Naive thymus-derived CD8-positive, alpha-beta T cell (primary cell): ENCODE measurements around the gene PARP4. TPM values are rescaled to one million over a fixed set of nuclear protein-coding genes. Genes with fewer than 3 reads are reported as not detected.
"Not testable (repeated sequence)": the region's sequence is repeated elsewhere in the genome, so short reads cannot be mapped to it uniquely, and the experiment has no call there.

Experiments
- ATAC-seq, 2 donors: fragments of 150-1000 bp; cut with Tn5 transposase in 1 of 2; sonication (Bioruptor Pico), chemical (Tn5 transposase) in 1 of 2; 1 replicate in 1 of 2; 2 replicates in 1 of 2; pipeline ENCODE4 v1.10.0; 2021; ENCODE audit warnings: mild to moderate bottlenecking in 2 of 2, moderate library complexity in 2 of 2
- POLR2A ChIA-PET: fragments of 350-600 bp; sonication (Branson Sonifier 250); formaldehyde crosslinking; loops from one replicate; lab custom pipeline; 2021; ENCODE audit warnings: antibody characterized with exemption; lab: Charles Lee
- DNase-seq, 10 donors: peaks; one replicate each; pipeline versions ENCODE4 v3.0.0 to v3.0.0-alpha.2; 2020 to 2022
- H3K27ac Mint-ChIP-seq, 10 donors: one replicate each; pipeline ENCODE4 v1.8.0; 2020 to 2022; ENCODE audit warnings: mild to moderate bottlenecking in 10 of 10, mixed read lengths in 10 of 10, moderate library complexity in 4 of 10, inconsistent platforms in 1 of 10
- H3K27me3 Mint-ChIP-seq, 5 donors: one replicate each; pipeline ENCODE4 v1.8.0; 2021 to 2022; ENCODE audit warnings: mixed read lengths in 5 of 5
- H3K36me3 Mint-ChIP-seq, 3 donors: one replicate each; pipeline ENCODE4 v1.8.0; 2020 to 2022; ENCODE audit warnings: mixed read lengths in 3 of 3, mild to moderate bottlenecking in 2 of 3, inconsistent platforms in 1 of 3
- H3K4me1 Mint-ChIP-seq, 4 donors: one replicate each; pipeline ENCODE4 v1.8.0; 2021 to 2022; ENCODE audit warnings: mixed read lengths in 4 of 4
- H3K4me3 Mint-ChIP-seq, 10 donors: one replicate each; pipeline ENCODE4 v1.8.0; 2020 to 2022; ENCODE audit warnings: mild to moderate bottlenecking in 10 of 10, mixed read lengths in 10 of 10, moderate library complexity in 6 of 10, inconsistent platforms in 1 of 10
- H3K9me3 Mint-ChIP-seq, 9 donors: one replicate each; pipeline ENCODE4 v1.8.0; 2020 to 2022; ENCODE audit warnings: mixed read lengths in 9 of 9, mild to moderate bottlenecking in 3 of 9, inconsistent platforms in 1 of 9, moderate library complexity in 1 of 9
- polyA plus RNA-seq, 3 donors: library from polyadenylated mRNA; unstranded; fragments of 300-500 nt; fragmentation: Illumina TruSeq; gene quantifications; one replicate each; pipeline ENCODE4 v1.2.3, GENCODE V29; 2021
- total RNA-seq, 8 experiments: library from RNA in 2 of 8; stranded (reverse) in 2 of 8; gene quantifications; one replicate each; pipeline ENCODE4 v1.2.3 and lab custom pipeline; 2021 to 2026

The PARP4 gene
- total and polyA plus RNA-seq, 5 experiments from 2014 or later, result 37.0 to 73.4 (median 48.1) TPM

- Mint-ChIP-seq H3K27ac (no peak overlapping the region), H3K36me3 (no peaks in the 10 kb centered on the region), H3K4me3 (no peak overlapping the region), H3K9me3 (no peaks in the 10 kb centered on the region), H3K27me3 (peaks cover 15 to 42% (median 24%) of the 10 kb centered on the region in 5 donors), H3K4me1 (no peaks in the 10 kb centered on the region)
- DNase-seq, result no peak
- no peak for ATAC-seq
- POLR2A ChIA-PET, result no interaction called here
These were observed 16.3 kb upstream of the PARP4 start for GRCh38 chr13:24528816-24529398.

- no peak for DNase-seq
- no peaks in the 10 kb centered on the region for H3K9me3 Mint-ChIP-seq
- H3K27me3 Mint-ChIP-seq, result peaks cover 14 to 29% (median 21%) of the 10 kb centered on the region in 5 donors
- H3K4me1 Mint-ChIP-seq, result no peaks in the 10 kb centered on the region
- H3K4me3 Mint-ChIP-seq, result no peak overlapping the region
- POLR2A ChIA-PET, result interaction anchor here (1.6 kb wide), 1 partner anchor 15 kb away, joined by 5 read pairs; the partner anchor contains the start of gene PARP4
- ATAC-seq, result no peak
- H3K27ac Mint-ChIP-seq, result no peak overlapping the region
- no peaks in the 10 kb centered on the region for H3K36me3 Mint-ChIP-seq
These were observed 14.7 kb upstream of the PARP4 start for GRCh38 chr13:24527266-24527775.

GRCh38 chr13:24520733-24521132 is 8.2 kb upstream of the PARP4 start:
- Mint-ChIP-seq H3K27ac (no peak overlapping the region), H3K36me3 (no peaks in the 10 kb centered on the region), H3K27me3 (no peaks in the 10 kb centered on the region), H3K4me1 (peaks cover 0 to 4% (median under 1%) of the 10 kb centered on the region in 4 donors), H3K4me3 (no peak overlapping the region), H3K9me3 (no peaks in the 10 kb centered on the region)
- POLR2A ChIA-PET, result no interaction called here
- ATAC-seq (no peak), DNase-seq (no peak)

- H3K36me3 Mint-ChIP-seq, result no peaks in the 10 kb centered on the region
- H3K4me3 Mint-ChIP-seq, result no peak overlapping the region
- H3K27ac Mint-ChIP-seq, result no peak overlapping the region
- no peak for ATAC-seq
- peaks cover 10 to 13% (median 11%) of the 10 kb centered on the region in 4 donors for H3K4me1 Mint-ChIP-seq
- no peaks in the 10 kb centered on the region for H3K27me3 Mint-ChIP-seq
- no peak for DNase-seq
- H3K9me3 Mint-ChIP-seq, result no peaks in the 10 kb centered on the region
- POLR2A ChIA-PET, result no interaction called here
These were observed 4.3 kb upstream of the PARP4 start for GRCh38 chr13:24516919-24517318.

- no peaks in the 10 kb centered on the region for H3K27me3 Mint-ChIP-seq
- no peaks in the 10 kb centered on the region for H3K9me3 Mint-ChIP-seq
- POLR2A ChIA-PET, result interaction anchor here (0.6 to 1.6 kb wide), 5 partner anchors 15 to 288 kb away, joined by 3 to 5 read pairs (median 4); no protein-coding TSS in a partner anchor
- H3K27ac Mint-ChIP-seq, result peak overlapping the region; percentile 84 to 95 (median 92)
- DNase-seq, result no peak
- peaks cover 0 to 8% (median 0%) of the 10 kb centered on the region in 3 donors for H3K36me3 Mint-ChIP-seq
- ATAC-seq, result no peak
- peaks cover 21 to 43% (median 35%) of the 10 kb centered on the region in 4 donors for H3K4me1 Mint-ChIP-seq
- H3K4me3 Mint-ChIP-seq, result peak overlapping the region; percentile 89 to 96 (median 93)
These were observed 283 bp upstream of the PARP4 start for GRCh38 chr13:24512908-24513213.

GRCh38 chr13:24511816-24512196 is 772 bp downstream of the PARP4 start:
- Mint-ChIP-seq H3K4me3 (peak overlapping the region; percentile 89 to 96 (median 93)), H3K9me3 (no peaks in the 10 kb centered on the region), H3K36me3 (peaks cover 0 to 15% (median 7%) of the 10 kb centered on the region in 3 donors), H3K27me3 (no peaks in the 10 kb centered on the region), H3K4me1 (peaks cover 25 to 49% (median 41%) of the 10 kb centered on the region in 4 donors), H3K27ac (peak overlapping the region; percentile 84 to 95 (median 92))
- POLR2A ChIA-PET, result interaction anchor here (1.3 to 1.6 kb wide), 3 partner anchors 16 to 287 kb away, joined by 3 to 5 read pairs (median 5); no protein-coding TSS in a partner anchor
- DNase-seq, result no peak
- ATAC-seq, result peak in 1 of 2 donors; percentile 11

GRCh38 chr13:24511019-24511815 is 1.4 kb downstream of the PARP4 start:
- peak overlapping the region; percentile 89 to 96 (median 93) for H3K4me3 Mint-ChIP-seq
- POLR2A ChIA-PET, result interaction anchor here (0.8 to 1.6 kb wide), 3 partner anchors 16 to 286 kb away, joined by 3 to 5 read pairs (median 5); no protein-coding TSS in a partner anchor

GRCh38 chr13:24506698-24507335 is 5.8 kb downstream of the PARP4 start:
- peaks cover 0 to 31% (median 17%) of the 10 kb centered on the region in 3 donors for H3K36me3 Mint-ChIP-seq
- H3K27ac Mint-ChIP-seq, result no peak overlapping the region
- DNase-seq, result no peak
- H3K9me3 Mint-ChIP-seq, result no peaks in the 10 kb centered on the region
- ATAC-seq, result no peak
- peaks cover 23 to 53% (median 45%) of the 10 kb centered on the region in 4 donors for H3K4me1 Mint-ChIP-seq
- POLR2A ChIA-PET, result interaction anchor here (0.7 kb wide), 1 partner anchor 8 kb away, joined by 3 read pairs; no protein-coding TSS in a partner anchor
- no peaks in the 10 kb centered on the region for H3K27me3 Mint-ChIP-seq
- H3K4me3 Mint-ChIP-seq, result peak overlapping the region in 1 of 10 donors; percentile 30

More at GRCh38 chr13:24511019-24511815, 1.4 kb downstream of the PARP4 start:
- peak overlapping the region; percentile 84 to 95 (median 92) for H3K27ac Mint-ChIP-seq
- peak; percentile 45 to 62 for ATAC-seq
- DNase-seq, result peak in 8 of 10 donors; percentile 7 to 52 (median 36)
- H3K9me3 Mint-ChIP-seq, result no peaks in the 10 kb centered on the region
- H3K27me3 Mint-ChIP-seq, result no peaks in the 10 kb centered on the region
- H3K36me3 Mint-ChIP-seq, result peaks cover 0 to 15% (median 9%) of the 10 kb centered on the region in 3 donors
- peaks cover 25 to 49% (median 43%) of the 10 kb centered on the region in 4 donors for H3K4me1 Mint-ChIP-seq

GRCh38 chr13:24506283-24506682 is 6.3 kb downstream of the PARP4 start:
- ATAC-seq, H3K27me3 Mint-ChIP-seq, POLR2A ChIA-PET, H3K27ac Mint-ChIP-seq, H3K4me3 Mint-ChIP-seq, H3K9me3 Mint-ChIP-seq, DNase-seq: not testable (repeated sequence)
- peaks cover 0 to 35% (median 17%) of the 10 kb centered on the region in 3 donors for H3K36me3 Mint-ChIP-seq
- H3K4me1 Mint-ChIP-seq, result peaks cover 18 to 48% (median 40%) of the 10 kb centered on the region in 4 donors

- Mint-ChIP-seq H3K27ac (no peak overlapping the region), H3K4me3 (no peak overlapping the region), H3K27me3 (no peaks in the 10 kb centered on the region), H3K36me3 (peaks cover 0 to 40% (median 19%) of the 10 kb centered on the region in 3 donors), H3K9me3 (no peaks in the 10 kb centered on the region), H3K4me1 (peaks cover 14 to 42% (median 35%) of the 10 kb centered on the region in 4 donors)
- DNase-seq (no peak), ATAC-seq (no peak)
- POLR2A ChIA-PET, result interaction anchor here (0.6 kb wide), 1 partner anchor 213 kb away, joined by 4 read pairs; no protein-coding TSS in a partner anchor
These were observed 6.8 kb downstream of the PARP4 start for GRCh38 chr13:24505756-24506155.

- DNase-seq, result no peak
- POLR2A ChIA-PET, result interaction anchor here (0.6 to 0.7 kb wide), 2 partner anchors 39 to 213 kb away, joined by 3 to 4 read pairs; no protein-coding TSS in a partner anchor
These were observed 7.3 kb downstream of the PARP4 start for GRCh38 chr13:24505256-24505655.

GRCh38 chr13:24503379-24503696 is 9.2 kb downstream of the PARP4 start:
- DNase-seq (no peak), ATAC-seq (no peak)
- Mint-ChIP-seq H3K36me3 (peaks cover 0 to 49% (median 26%) of the 10 kb centered on the region in 3 donors), H3K4me3 (no peak overlapping the region), H3K27me3 (no peaks in the 10 kb centered on the region), H3K9me3 (no peaks in the 10 kb centered on the region), H3K4me1 (peaks cover 12 to 27% (median 25%) of the 10 kb centered on the region in 4 donors), H3K27ac (peak overlapping the region in 3 of 10 donors; percentile 16 to 58 (median 43))
- POLR2A ChIA-PET, result no interaction called here

More at GRCh38 chr13:24505256-24505655, 7.3 kb downstream of the PARP4 start:
- ATAC-seq, result no peak
- no peak overlapping the region for H3K4me3 Mint-ChIP-seq
- H3K27ac Mint-ChIP-seq, result peak overlapping the region in 1 of 10 donors; percentile 89
- no peaks in the 10 kb centered on the region for H3K27me3 Mint-ChIP-seq
- H3K36me3 Mint-ChIP-seq, result peaks cover 0 to 44% (median 19%) of the 10 kb centered on the region in 3 donors
- H3K4me1 Mint-ChIP-seq, result peaks cover 14 to 39% (median 33%) of the 10 kb centered on the region in 4 donors
- H3K9me3 Mint-ChIP-seq, result no peaks in the 10 kb centered on the region
